H9 (cell line): ENCODE data around the gene CD209. TPM values are rescaled to one million over a fixed set of nuclear protein-coding genes. Genes with fewer than 3 reads are reported as not detected.

Source experiments
- DNase-seq: peaks from one replicate; pipeline ENCODE4 v3.0.0-alpha.2; 2017
- H2AFZ ChIP-seq: one replicate; pipeline ENCODE4 v1.6.1; 2013; ENCODE audit warnings: mild to moderate bottlenecking, low read length, control low read depth, moderate library complexity
- H2AK5ac ChIP-seq: 2 replicates; pipeline ENCODE4 v1.6.1; 2013; ENCODE audit warnings: low read length, control low read depth, mixed read lengths; ENCODE audit not compliant: insufficient read length
- H2BK120ac ChIP-seq: one replicate; pipeline ENCODE4 v1.6.1; 2013; ENCODE audit warnings: low read depth, mild to moderate bottlenecking, low read length, control low read depth, inconsistent platforms; ENCODE audit not compliant: poor library complexity, severe bottlenecking
- H2BK12ac ChIP-seq: 2 replicates; pipeline ENCODE4 v1.6.1; 2013; ENCODE audit warnings: low read length, control low read depth, mixed read lengths, low read depth; ENCODE audit not compliant: insufficient read length
- H2BK15ac ChIP-seq: 2 replicates; pipeline ENCODE4 v1.6.1; 2013; ENCODE audit warnings: low read depth, low read length, control low read depth
- H2BK20ac ChIP-seq: one replicate; pipeline ENCODE4 v1.6.1; 2013; ENCODE audit warnings: low read depth, mild to moderate bottlenecking, low read length, control low read depth, inconsistent platforms; ENCODE audit not compliant: poor library complexity, severe bottlenecking
- H2BK5ac ChIP-seq: 2 replicates; pipeline ENCODE4 v1.6.1; 2013; ENCODE audit warnings: low read length, control low read depth, mixed read lengths; ENCODE audit not compliant: insufficient read length
- H3K14ac ChIP-seq: 2 replicates; pipeline ENCODE4 v1.6.1; 2013; ENCODE audit warnings: low read length, control low read depth; ENCODE audit not compliant: insufficient read depth
- H3K18ac ChIP-seq: 2 replicates; pipeline ENCODE4 v1.6.1; 2013; ENCODE audit warnings: low read depth, mild to moderate bottlenecking, mixed read lengths, low read length, control low read depth; ENCODE audit not compliant: insufficient read length
- H3K23ac ChIP-seq: 2 replicates; pipeline ENCODE4 v1.6.1; 2013; ENCODE audit warnings: low read length, control low read depth, mixed read lengths, low read depth; ENCODE audit not compliant: insufficient read length
- H3K23me2 ChIP-seq: 2 replicates; pipeline ENCODE4 v1.6.1; 2013; ENCODE audit warnings: low read depth, mild to moderate bottlenecking, mixed read lengths, low read length, control low read depth; ENCODE audit not compliant: insufficient read length, poor library complexity, severe bottlenecking
- H3K27ac ChIP-seq: 2 replicates; pipeline ENCODE4 v1.5.1; 2013; ENCODE audit warnings: low read length, control low read depth, mixed read lengths, low read depth; ENCODE audit not compliant: insufficient read length
- H3K27me3 ChIP-seq: 2 replicates; pipeline ENCODE4 v1.6.1; 2013; ENCODE audit warnings: low read length, control low read depth, inconsistent platforms; ENCODE audit not compliant: insufficient read depth
- H3K4ac ChIP-seq: 2 replicates; pipeline ENCODE4 v1.6.1; 2013; ENCODE audit warnings: low read depth, mild to moderate bottlenecking, control low read depth, inconsistent platforms, low read length, moderate library complexity
- H3K4me1 ChIP-seq: 2 replicates; pipeline ENCODE4 v1.6.1; 2013; ENCODE audit warnings: low read length, control low read depth, inconsistent platforms; ENCODE audit not compliant: insufficient read depth
- H3K4me2 ChIP-seq: 2 replicates; pipeline ENCODE4 v1.6.1; 2013; ENCODE audit warnings: low read length, control low read depth, mixed read lengths; ENCODE audit not compliant: insufficient read length, insufficient read depth
- H3K56ac ChIP-seq: 2 replicates; pipeline ENCODE4 v1.6.1; 2013; ENCODE audit warnings: low read depth, mild to moderate bottlenecking, mixed read lengths, low read length, control low read depth; ENCODE audit not compliant: insufficient read length
- H3K79me1 ChIP-seq: 2 replicates; pipeline ENCODE4 v1.6.1; 2013; ENCODE audit warnings: low read depth, mild to moderate bottlenecking, moderate library complexity, low read length, control low read depth, inconsistent platforms; ENCODE audit not compliant: insufficient read depth, poor library complexity, severe bottlenecking
- H3K79me2 ChIP-seq: 2 replicates; pipeline ENCODE4 v1.6.1; 2013; ENCODE audit warnings: low read length, control low read depth, inconsistent platforms; ENCODE audit not compliant: insufficient read depth
- H3K9ac ChIP-seq: 2 replicates; pipeline ENCODE4 v1.6.1; 2013; ENCODE audit warnings: low read length, control low read depth, mixed read lengths; ENCODE audit not compliant: insufficient read length; ENCODE audit errors: extremely low read depth
- H3K9me3 ChIP-seq: one replicate; pipeline ENCODE4 v1.6.1; 2013; ENCODE audit warnings: low read depth, low read length, inconsistent platforms; ENCODE audit not compliant: control insufficient read depth
- H3T11ph ChIP-seq: one replicate; pipeline ENCODE4 v1.6.1; 2013; ENCODE audit warnings: mild to moderate bottlenecking, low read length, control low read depth, inconsistent platforms
- H4K20me1 ChIP-seq: one replicate; pipeline ENCODE4 v1.6.1; 2013; ENCODE audit not compliant: control insufficient read depth, insufficient read length, insufficient read depth
- H4K5ac ChIP-seq: 2 replicates; pipeline ENCODE4 v1.6.1; 2013; ENCODE audit warnings: low read depth, mild to moderate bottlenecking, mixed read lengths, low read length, control low read depth; ENCODE audit not compliant: insufficient read length
- H4K8ac ChIP-seq: replicated peaks from 2 replicates; pipeline ENCODE4 v1.6.1; 2013; ENCODE audit warnings: low read length, control low read depth, mixed read lengths, low read depth; ENCODE audit not compliant: insufficient read length
- H4K91ac ChIP-seq: 2 replicates; pipeline ENCODE4 v1.6.1; 2013; ENCODE audit warnings: low read depth, mild to moderate bottlenecking, moderate library complexity, mixed read lengths, low read length, control low read depth; ENCODE audit not compliant: insufficient read length
- H3K27ac Mint-ChIP-seq, 3 experiments: 2 replicates in 2 of 3; 3 replicates in 1 of 3; pipeline ENCODE4 v1.8.0; 2020 to 2021; ENCODE audit warnings: mixed read lengths in 3 of 3, mild to moderate bottlenecking in 1 of 3, moderate library complexity in 1 of 3
- H3K27me3 Mint-ChIP-seq: 2 replicates; pipeline ENCODE4 v1.8.0; 2021; ENCODE audit warnings: low read depth, mild to moderate bottlenecking, moderate library complexity, mixed read lengths
- H3K36me3 Mint-ChIP-seq, 3 experiments: 2 replicates in 2 of 3; 3 replicates in 1 of 3; pipeline ENCODE4 v1.8.0; 2020 to 2021; ENCODE audit warnings: low read depth in 3 of 3, mixed read lengths in 3 of 3; ENCODE audit not compliant: insufficient read depth in 1 of 3
- H3K4me1 Mint-ChIP-seq, 2 experiments: 2 replicates each; pipeline ENCODE4 v1.8.0; 2020; ENCODE audit warnings: mixed read lengths in 2 of 2
- H3K4me3 Mint-ChIP-seq, 2 experiments: 2 replicates in 1 of 2; 3 replicates in 1 of 2; pipeline ENCODE4 v1.8.0; 2020 to 2021; ENCODE audit warnings: mild to moderate bottlenecking in 2 of 2, mixed read lengths in 2 of 2, moderate library complexity in 1 of 2
- H3K9me3 Mint-ChIP-seq, 2 experiments: 2 replicates in 1 of 2; 3 replicates in 1 of 2; pipeline ENCODE4 v1.8.0; 2020; ENCODE audit warnings: mild to moderate bottlenecking in 2 of 2, mixed read lengths in 2 of 2, moderate library complexity in 1 of 2
- WGBS: extraction: QIAGEN DNeasy Blood & Tissue Kit; methylation state at CpG from one replicate; pipeline ENCODE4 v1.1.7; 2013; ENCODE audit warnings: missing lambda C conversion rate, low lambda C conversion rate, mixed read lengths; ENCODE audit not compliant: insufficient read length; ENCODE audit errors: extremely low coverage; 5-methylcytosine and 5-hydroxymethylcytosine counted together
- total RNA-seq: library from RNA; stranded (reverse); gene quantifications from 2 replicates; pipeline ENCODE4 v1.2.1, GENCODE V29; 2021
- TF ChIP-seq, protein P1 (sequence below): fragments of 200-600 bp; sonication (generic); conservative IDR thresholded peaks from 3 replicates; pipeline ENCODE4 v1.8.0; 2021; ENCODE audit warnings: antibody characterized with exemption, mild to moderate bottlenecking

Gene CD209
- total RNA-seq, 1 experiment from 2014 or later = not detected

DNA sequence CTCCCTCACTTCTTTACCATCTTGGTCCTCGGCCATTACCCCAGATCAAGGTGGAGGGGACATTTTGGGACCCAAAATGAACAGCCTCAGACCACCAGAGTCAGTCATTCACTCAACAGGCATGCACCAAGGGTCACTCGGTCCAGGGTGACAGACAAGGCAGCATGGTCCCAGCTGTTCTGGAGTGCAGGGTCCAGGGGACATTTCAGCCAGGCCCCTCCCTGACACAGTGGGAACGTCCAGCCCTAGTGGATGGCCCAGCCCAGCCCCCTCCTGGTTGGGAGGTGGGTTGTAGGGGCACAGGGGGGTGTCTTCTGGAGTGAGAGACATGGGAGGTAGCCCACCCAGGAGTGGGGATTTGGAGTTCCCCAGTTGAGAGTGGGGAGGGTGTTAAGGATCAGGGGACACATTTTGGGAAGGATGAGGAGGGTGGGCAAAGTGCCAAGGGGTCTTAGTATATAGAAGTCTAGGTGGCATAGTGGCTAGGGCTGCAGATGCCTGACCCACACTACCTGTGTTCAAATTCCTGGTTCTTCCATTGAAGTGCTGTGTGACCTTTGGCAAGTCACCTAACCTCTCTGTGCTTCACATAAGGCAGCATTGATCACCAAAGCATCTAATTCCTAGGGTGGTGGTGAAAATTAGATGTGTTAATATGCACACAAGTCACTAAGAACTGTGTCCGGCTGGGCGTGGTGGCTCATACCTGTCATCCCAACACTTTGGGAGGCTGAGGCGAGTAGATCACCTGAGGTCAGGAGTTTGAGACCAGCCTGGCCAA lies 42.9 kb downstream of the CD209 start:
- no peak overlapping the region; a peak in 1 of 5 replicates for H3K4me3 Mint-ChIP-seq
- H4K20me1 ChIP-seq = no peaks in the 10 kb centered on the region
- H3K9me3 ChIP-seq = no peaks in the 10 kb centered on the region
- no peak overlapping the region for H3K27ac ChIP-seq
- TF ChIP-seq, protein P1, sequence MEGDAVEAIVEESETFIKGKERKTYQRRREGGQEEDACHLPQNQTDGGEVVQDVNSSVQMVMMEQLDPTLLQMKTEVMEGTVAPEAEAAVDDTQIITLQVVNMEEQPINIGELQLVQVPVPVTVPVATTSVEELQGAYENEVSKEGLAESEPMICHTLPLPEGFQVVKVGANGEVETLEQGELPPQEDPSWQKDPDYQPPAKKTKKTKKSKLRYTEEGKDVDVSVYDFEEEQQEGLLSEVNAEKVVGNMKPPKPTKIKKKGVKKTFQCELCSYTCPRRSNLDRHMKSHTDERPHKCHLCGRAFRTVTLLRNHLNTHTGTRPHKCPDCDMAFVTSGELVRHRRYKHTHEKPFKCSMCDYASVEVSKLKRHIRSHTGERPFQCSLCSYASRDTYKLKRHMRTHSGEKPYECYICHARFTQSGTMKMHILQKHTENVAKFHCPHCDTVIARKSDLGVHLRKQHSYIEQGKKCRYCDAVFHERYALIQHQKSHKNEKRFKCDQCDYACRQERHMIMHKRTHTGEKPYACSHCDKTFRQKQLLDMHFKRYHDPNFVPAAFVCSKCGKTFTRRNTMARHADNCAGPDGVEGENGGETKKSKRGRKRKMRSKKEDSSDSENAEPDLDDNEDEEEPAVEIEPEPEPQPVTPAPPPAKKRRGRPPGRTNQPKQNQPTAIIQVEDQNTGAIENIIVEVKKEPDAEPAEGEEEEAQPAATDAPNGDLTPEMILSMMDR = no peak
- no peak for DNase-seq
- H3K79me1 ChIP-seq = no peaks in the 10 kb centered on the region
- H2BK20ac ChIP-seq = no peak overlapping the region
- no peak overlapping the region for H3K9ac ChIP-seq
- H3K4me2 ChIP-seq = no peak overlapping the region
- no peak overlapping the region for H3K14ac ChIP-seq
- no peaks in the 10 kb centered on the region for H3K4me1 ChIP-seq
- no peak overlapping the region for H4K8ac ChIP-seq
- H3K27ac Mint-ChIP-seq = no peak overlapping the region
- no peak overlapping the region for H2BK15ac ChIP-seq
- H2BK5ac ChIP-seq = no peak overlapping the region
- H3K4me1 Mint-ChIP-seq = peaks cover 2 to 8% of the 10 kb centered on the region in 2 experiments
- peaks cover 44% of the 10 kb centered on the region for H3K27me3 Mint-ChIP-seq
- no peak overlapping the region for H3K4ac ChIP-seq
- no peaks in the 10 kb centered on the region for H3K27me3 ChIP-seq
- H3K36me3 Mint-ChIP-seq = no peaks in the 10 kb centered on the region; a peak in 1 of 7 replicates
- no peak overlapping the region for H3K18ac ChIP-seq
- no peaks in the 10 kb centered on the region for H3K9me3 Mint-ChIP-seq
- H4K91ac ChIP-seq = no peak overlapping the region
- no peaks in the 10 kb centered on the region for H3K79me2 ChIP-seq
- no peak overlapping the region for H2BK12ac ChIP-seq
- no CpG with 5 or more reads among the region's 6 CpGs for WGBS
- no peak overlapping the region for H2AK5ac ChIP-seq
- H3T11ph ChIP-seq = no peak overlapping the region
- no peak overlapping the region for H3K56ac ChIP-seq
- H3K23ac ChIP-seq = no peak overlapping the region
- H4K5ac ChIP-seq = no peak overlapping the region
- H2AFZ ChIP-seq = no peak overlapping the region
- no peak overlapping the region for H2BK120ac ChIP-seq
- no peaks in the 10 kb centered on the region for H3K23me2 ChIP-seq
